ENCODE measurements around the gene ZNF217.

- TF ChIP-seq ZNF274 (IDR thresholded peaks at IDR 0.05; ENCODE audit: low read depth, low read length): no peak
- no peak for TF ChIP-seq YY1 (IDR thresholded peaks at IDR 0.05; ENCODE audit: insufficient read depth, insufficient read length)
Observed at GRCh38 chr20:53559816-53560215, 33.8 kb downstream of the ZNF217 start.

Measured in NT2/D1 (cell line).